GM18951 (cell line): ENCODE results near the gene GPATCH11.

ENCODE experiments used
- POLR2A ChIP-seq: IDR thresholded peaks from 4 replicates; pipeline ENCODE4 v1.6.1; 2011; ENCODE audit warnings: mild to moderate bottlenecking; ENCODE audit not compliant: insufficient read length, insufficient read depth; ENCODE audit errors: extremely low read depth
- in situ Hi-C: fragments of 300-500 bp; cut with MboI; formaldehyde crosslinking; loops from one replicate; pipeline ENCODE4 v1.12.0; 2022; ENCODE audit warnings: low sequenced_read_pairs, mixed read lengths, inconsistent platforms; ENCODE audit not compliant: unreplicated experiment

The GPATCH11 gene

DNA sequence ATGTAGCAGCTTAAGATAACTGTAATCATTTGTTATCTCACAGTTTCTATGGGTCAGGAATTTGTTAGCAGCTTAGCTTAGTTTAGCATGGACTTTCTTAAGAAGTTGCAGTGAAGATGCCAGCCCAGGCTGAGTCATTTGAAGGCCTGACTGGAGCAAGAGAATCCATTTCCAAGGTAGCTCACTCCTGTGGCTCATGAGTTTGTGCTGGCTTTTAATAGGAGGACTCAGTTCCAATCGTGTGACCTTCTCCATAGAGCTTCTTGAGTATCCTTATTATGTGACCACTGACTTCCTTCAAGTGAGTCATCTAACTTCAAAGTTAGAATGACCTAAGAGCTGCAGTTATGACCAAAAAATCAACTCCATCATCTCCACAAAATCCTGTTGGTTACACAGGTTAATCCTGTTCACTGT is 1.4 kb downstream of the GPATCH11 start:
- in situ Hi-C loops: no loop called here

DNA sequence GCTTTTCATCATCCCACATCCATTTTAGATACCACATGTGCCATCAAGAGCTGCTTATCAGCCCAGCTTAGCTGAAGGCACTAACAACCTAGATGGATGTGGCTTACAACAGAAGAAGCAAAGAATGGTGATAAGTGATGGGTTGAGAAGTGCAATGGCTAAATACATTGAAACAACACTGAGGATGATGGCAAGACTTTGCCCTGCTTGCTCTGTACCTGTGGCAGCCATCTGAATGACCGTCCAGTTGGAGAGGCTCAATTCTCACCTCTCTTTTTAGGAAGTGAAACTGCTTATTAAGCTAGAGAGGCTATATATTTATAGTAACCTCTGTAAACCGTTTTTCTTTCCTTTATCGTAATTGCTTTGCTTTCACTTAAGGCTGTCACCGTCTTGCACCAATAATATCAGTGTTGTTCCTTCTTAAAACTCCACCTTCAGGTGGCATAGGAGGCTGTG is 5.7 kb downstream of the GPATCH11 start:
- in situ Hi-C loops: no loop called here
- TF ChIP-seq POLR2A: no peak

More for the DNA sequence above, 1.4 kb downstream of the GPATCH11 start:
- TF ChIP-seq POLR2A: no peak

DNA sequence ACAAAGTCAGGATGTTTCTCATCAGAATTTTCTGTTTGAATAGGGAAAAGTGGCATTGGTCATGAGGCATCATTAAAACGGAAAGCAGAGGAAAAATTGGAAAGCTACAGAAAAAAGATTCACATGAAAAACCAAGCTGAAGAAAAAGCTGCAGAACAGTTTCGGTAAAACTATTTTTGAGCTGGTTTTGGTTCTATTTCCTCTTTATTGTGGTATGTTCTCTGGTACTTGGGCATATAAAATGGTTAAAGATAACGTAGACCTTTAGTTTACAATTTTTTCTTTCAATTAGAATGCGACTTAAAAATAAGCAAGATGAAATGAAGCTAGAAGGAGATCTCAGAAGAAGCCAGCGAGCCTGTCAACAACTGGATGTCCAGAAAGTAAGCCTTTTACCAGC is 7.6 kb downstream of the GPATCH11 start:
- in situ Hi-C loops: no loop called here
- TF ChIP-seq POLR2A: no peak

DNA sequence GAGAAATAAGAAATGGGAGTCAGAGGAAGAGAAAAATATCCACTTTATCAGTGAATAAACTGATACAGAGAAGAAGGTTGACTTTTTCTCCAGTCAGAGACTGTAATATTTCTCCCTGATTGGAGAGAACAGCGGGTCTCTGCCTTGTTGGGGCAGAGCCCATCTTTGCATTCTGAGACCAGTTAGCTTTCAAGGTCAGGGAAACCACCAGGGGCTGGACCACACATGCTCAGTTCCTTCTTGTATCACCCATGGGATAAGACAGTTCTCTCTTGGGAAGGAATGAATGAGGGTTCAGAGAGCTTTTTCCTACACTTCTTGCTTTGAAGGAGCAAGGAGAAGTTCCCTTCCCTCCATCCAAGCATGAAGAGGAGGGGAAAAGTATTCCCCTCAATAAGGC is 12.2 kb downstream of the GPATCH11 start:
- in situ Hi-C loops: no loop called here
- no peak for TF ChIP-seq POLR2A

DNA sequence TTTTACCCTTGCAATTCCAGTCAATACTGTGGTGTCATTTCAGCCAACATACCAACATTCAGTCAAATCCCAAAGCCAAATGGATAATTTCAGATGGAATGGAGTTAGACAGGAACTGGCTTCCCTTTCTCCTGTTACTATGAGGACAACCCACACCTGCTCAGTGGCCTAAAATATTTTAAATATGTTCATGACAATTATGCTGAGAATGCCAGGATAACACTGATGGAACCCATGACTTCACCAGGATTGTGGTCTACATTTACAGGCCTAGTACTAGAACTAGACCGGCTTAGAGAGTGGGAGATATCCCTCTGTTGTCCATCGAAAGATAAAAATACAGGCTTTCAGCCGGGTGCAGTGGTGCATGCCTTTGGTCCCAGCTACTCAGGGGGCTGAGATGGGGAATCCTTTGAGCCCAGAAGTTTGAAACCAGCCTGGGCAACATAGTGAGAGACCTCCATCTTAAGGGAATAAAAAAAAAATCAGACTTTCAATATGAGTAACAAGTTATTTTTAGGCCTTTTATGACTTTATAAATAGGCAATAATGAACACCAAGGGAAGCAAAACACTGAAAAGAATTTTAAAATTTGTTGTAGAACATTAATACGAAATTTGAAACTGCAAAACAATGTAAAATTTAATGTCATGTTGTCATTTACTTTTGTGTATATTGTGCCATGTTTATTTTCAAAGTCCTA is 14.2 kb downstream of the GPATCH11 start:
- TF ChIP-seq POLR2A: no peak
- in situ Hi-C loops: no loop called here

DNA sequence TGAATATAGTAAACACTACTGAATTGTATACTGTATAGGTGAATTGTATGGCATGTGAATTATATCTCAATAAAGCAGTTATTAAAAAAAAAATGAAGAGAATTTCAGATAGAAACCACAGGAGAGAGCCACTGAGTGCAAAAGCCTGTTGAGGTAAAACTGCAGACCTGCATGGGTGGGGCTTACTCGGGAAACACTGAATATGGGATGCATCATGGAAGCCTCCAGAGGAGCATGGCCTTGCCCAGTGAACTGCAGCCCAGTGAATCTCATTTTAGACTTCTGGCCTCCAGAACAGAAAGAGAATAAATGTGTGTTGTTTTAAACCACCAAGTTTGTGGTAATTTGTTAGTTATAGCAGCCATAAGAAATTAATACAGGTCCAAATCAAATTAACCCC is 15.7 kb downstream of the GPATCH11 start:
- in situ Hi-C loops: no loop called here
- TF ChIP-seq POLR2A: no peak

DNA sequence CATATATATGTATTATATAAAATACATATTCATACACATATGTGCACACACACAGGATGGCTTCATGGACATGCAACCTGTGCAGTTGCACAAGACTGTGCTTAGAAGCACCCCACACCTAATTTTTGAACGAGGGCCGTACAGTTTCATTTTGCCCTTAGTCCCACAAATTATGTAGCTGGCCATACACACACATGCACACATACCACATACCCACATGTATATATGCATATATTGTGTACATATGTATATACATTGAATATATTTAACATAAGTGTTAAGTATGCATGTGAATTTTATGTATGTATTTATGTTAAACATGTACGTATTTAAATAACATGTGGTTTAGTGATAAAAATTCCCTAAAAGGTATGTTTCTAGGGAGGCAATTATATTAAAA is 18.3 kb downstream of the GPATCH11 start:
- in situ Hi-C loops: no loop called here

DNA sequence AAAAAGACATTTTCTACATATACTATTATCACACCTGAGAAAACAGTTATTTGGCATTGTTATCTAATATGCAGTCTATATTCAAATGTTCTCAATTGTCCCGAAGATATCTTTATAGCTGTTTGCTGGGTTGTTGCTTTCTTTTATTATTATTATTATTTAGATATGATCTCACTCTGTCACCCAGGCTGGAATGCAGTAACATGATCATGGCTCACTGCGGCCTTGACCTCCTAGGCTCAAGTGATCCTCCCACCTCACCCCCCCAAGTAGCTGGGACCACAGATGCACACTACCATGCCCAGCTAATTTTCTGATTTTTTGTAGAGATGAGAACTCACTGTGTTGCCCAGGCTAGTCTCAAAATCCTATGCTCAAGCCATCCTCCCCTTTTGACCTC is 19.9 kb downstream of the GPATCH11 start:
- in situ Hi-C loops: no loop called here
- TF ChIP-seq POLR2A: no peak

More for the DNA sequence above, 18.3 kb downstream of the GPATCH11 start:
- TF ChIP-seq POLR2A: no peak

DNA sequence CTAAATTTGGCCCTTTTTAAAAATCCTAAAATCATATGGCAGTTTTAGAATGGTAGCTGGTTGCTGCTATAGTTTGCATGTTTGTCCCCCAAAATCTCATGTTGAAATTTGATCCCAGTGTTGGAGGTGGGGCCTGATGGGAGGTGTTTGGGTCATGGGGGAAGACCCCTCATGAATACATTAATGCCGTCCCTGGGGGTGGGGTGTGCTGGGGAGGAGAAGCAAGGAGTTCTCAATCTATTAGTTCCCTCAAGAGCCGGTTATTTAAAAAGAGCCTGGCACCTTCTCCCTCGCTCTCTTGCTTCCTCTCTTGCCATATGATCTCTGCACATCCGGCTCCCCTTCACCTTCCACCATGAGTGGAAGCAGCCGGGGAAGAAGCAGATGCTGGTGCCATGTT is 20.8 kb downstream of the GPATCH11 start:
- no peak for TF ChIP-seq POLR2A
- in situ Hi-C loops: no loop called here

DNA sequence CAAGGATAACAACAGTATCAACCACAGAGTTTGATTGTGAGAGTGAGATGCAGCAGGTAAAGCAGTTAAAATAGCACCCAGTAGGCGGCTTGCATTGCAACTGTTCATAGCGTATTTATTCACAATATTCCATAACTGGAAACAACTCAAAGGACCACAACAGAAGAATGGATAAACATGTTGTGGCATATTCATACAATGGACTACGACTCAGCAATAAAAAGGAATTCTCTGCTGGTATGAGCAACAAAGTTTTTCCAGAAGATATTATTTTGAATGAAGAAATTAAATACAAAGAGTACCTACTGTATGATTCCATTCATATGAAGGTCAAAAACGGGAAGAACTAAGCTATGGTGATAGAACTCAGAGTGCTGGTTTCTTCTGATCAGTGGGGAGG is 25.2 kb downstream of the GPATCH11 start:
- in situ Hi-C loops: no loop called here

DNA sequence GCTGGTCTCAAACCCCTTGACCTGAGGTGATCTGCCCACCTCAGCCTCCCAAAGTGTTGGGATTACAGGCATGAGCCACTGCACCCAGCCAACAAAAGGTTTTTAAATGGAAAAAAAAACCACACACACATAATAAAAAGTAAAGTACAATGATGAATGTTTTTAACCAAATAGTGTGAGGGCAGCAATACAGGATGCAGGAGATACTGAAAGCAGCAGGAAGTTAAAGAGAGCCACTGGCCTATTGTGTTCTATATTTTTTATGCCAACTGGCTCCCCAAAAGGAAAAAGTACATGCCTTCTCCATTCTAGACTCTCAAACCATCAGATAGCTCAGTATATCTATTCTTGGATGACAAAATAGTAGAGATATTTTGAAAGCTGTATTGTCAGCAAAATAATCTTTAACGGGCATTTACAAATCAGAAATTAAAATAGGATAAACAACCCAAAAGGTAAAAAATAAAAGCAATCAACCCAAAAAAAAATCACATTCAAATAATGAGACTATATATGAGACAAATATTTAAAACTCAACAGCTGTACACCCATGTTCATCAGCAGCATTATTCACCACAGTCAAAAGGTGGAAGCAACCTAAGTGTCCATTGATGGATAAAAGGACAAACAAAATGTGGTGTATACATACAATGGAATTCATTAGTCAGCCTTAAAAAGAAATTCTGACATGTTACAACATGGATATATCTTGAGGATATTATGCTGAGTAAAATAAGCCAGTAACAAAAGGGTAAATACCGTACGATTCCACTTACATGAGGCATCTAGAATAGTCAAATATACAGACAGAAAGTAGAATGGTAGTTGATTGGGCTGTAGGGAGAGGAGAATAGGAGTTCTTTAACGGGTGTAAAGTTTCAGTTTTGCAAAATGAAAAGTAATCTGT is 26.2 kb downstream of the GPATCH11 start:
- TF ChIP-seq POLR2A: no peak
- in situ Hi-C loops: no loop called here

More for the DNA sequence above, 25.2 kb downstream of the GPATCH11 start:
- TF ChIP-seq POLR2A: no peak

DNA sequence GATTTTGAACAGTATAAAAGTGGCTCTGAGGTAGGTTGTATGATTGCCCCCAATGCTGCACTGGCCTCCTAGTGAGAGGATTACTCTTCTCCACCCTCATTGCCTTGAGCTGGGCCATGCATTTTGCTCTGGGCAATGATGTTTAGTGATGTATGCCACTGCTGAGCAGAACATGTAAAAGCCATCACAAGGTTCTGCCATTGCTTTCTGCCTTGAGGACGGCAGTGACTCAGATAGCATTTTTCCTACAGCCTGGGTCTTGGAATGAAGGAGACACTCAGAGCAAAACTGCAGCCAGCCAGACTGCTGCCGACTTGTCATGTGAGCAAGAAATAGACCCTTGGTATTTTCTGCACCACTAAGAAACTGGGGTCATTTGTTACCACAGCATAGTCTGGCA is 27.6 kb downstream of the GPATCH11 start:
- TF ChIP-seq POLR2A: no peak
- in situ Hi-C loops: no loop called here

DNA sequence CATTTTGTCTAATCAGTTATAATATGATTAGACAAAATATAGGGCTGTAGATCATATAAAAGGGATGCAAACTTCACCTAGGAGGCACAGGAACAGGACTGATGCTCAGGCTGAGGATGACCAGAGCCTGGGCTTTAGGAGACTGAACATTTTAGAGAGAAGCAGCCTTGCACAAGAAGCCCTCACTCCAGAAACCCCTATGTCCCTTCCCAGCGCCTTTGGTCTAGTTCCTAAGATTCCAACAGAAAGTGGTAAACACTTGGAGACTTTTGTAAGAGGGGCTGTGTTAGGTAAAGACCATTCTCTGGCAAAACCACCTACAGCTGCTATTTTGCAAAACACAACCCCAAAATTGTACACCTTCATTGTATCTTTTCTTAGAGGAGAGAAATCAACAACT is 33.2 kb downstream of the GPATCH11 start:
- in situ Hi-C loops: no loop called here
- TF ChIP-seq POLR2A: no peak

DNA sequence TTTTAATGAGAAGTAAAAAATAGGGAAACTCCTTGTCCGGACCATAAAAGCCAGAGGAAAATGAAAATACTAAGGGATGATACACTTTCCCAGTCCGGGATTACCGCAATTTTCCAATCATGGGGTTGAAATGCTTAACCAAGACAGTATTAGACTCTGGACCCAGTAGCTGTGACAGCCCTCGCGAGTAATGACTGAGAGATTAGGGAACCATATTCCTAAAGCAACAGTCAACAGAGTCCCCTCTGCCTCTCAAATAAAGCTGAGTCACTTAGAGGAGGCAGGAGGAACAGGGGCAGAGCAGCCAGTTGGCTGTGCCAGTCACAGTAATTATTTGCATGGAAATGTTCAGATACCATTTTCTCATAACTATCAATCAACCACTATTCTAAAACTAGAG is 34.8 kb downstream of the GPATCH11 start:
- no peak for TF ChIP-seq POLR2A
- in situ Hi-C loops: no loop called here
